GM18508 (cell line): ENCODE measurements around the gene DOK7.

Experiments used
- ATAC-seq: cut with Tn5 transposase; IDR thresholded peaks from one replicate; pipeline ENCODE4 v1.9.1; 2021; ENCODE audit warnings: moderate number of reproducible peaks; ENCODE audit not compliant: insufficient read depth, unreplicated experiment

Gene DOK7

GRCh38 chr4:3427134-3427476 is 36.0 kb upstream of the DOK7 start:
- no peak for ATAC-seq

DNA sequence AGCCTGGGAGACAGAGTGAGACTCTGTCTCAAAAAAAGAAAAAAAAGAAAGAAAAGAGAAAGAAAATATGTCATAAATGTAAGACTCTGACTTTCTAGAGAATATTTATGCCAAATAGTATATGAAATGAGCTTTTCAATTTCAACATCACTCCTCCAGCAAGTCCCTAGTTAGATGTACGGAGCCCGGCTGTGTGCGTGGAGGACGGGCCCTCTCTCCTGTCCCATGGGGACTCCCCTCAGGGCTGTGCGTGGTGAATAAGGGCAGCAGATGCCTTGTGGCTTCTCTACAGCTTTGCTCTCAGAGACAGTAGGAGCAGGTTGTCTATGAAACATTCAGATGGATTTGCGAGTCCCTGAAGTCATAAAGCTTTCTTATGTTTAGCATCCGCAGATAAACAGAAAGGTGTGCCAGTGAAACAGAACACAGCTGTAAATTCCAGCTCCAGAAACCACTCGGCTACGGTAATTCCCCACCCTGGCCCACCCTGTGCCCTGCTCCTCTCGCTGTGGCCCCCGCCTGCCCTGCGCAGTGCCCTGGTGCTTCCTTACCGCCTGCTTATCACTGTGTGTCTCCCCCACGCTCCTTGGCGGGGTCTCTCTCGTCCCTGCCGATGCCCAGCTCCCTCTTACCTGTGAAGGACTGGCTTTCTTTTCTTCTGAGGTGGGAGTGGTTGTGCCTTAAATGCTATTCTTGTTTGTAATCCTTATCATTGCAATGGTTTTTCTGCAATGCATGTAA is 35.2 kb upstream of the DOK7 start:
- no peak for ATAC-seq

DNA sequence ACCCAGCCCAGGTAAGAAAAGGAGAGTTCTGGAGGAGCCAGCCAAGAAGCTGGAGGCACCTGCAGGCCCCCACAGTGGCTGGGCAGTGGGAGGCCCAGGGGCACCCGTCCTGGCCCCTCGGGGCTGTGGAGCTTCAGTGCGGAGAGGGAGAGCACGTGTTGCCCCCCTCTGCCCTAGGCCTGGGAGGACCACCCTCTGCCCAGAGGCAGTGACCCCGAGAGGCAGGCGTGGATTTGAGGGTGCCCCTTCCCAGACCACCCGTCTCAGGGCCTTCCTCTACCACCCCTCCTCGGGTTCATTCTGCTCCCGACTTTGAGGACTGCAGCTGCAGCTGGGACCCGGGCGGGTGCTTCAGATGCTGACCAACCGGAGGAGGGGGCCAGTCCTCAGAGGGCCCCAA is 33.5 kb upstream of the DOK7 start:
- ATAC-seq: no peak

DNA sequence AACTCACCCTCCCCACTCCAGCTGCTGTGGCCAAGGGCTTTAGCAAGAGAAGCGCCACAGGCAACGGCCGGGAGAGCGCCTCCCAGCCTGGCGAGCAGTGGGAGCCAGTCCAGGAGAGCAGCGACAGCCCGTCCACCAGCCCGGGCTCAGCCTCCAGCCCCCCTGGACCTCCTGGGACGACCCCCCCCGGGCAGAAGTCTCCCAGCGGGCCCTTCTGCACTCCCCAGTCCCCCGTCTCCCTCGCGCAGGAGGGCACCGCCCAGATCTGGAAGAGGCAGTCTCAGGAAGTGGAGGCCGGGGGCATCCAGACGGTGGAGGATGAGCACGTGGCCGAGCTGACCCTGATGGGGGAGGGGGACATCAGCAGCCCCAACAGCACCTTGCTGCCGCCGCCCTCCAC is 32.6 kb upstream of the DOK7 start:
- ATAC-seq: no peak

DNA sequence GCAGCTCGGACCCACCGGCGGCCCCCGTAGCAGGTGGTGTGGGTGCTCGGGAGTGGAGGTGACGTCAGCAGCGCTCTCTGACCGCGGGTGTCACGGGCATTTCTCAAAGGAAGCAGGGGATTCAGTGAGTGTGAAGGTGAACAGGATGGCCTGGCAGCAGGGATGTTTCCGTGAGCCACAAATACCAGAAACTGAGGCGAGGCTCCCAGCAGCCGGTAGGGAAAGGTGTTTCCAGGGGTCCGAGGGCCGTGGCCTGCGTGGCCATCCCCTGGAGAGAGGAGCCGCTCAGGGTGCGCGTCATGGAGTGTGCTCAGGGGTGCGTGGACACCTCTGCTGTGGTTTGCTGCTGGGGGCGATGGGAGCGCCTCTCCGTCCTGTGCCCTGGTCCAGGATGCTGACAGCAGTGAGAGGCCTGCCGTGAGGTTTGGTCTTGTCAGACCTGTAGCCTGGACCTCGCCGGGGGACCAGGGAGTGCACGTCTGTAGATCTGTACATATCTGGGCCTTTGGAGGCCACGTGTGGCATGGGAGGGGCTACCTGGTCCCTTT is 31.6 kb upstream of the DOK7 start:
- ATAC-seq: no peak

DNA sequence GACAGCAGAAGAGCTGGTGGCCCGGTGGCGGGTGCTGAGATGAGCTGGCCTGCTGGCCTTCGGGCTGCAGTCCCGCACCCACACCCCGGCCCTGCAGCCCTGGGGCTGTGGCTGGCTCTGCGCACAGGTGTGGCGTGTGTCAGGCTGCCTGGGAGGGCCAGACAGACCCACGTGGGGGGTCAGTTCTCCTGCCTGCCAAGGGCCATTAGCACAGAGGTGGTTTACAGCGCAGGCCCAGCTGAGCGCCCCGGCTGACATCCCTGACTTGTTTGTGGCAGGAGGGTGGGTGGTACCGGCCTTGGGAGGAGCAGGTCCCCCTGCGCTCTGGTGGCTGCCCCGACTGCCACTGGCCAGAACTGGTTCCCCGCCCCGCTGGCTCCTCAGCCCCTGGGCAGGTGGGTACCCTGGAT is 30.7 kb upstream of the DOK7 start:
- ATAC-seq: no peak

DNA sequence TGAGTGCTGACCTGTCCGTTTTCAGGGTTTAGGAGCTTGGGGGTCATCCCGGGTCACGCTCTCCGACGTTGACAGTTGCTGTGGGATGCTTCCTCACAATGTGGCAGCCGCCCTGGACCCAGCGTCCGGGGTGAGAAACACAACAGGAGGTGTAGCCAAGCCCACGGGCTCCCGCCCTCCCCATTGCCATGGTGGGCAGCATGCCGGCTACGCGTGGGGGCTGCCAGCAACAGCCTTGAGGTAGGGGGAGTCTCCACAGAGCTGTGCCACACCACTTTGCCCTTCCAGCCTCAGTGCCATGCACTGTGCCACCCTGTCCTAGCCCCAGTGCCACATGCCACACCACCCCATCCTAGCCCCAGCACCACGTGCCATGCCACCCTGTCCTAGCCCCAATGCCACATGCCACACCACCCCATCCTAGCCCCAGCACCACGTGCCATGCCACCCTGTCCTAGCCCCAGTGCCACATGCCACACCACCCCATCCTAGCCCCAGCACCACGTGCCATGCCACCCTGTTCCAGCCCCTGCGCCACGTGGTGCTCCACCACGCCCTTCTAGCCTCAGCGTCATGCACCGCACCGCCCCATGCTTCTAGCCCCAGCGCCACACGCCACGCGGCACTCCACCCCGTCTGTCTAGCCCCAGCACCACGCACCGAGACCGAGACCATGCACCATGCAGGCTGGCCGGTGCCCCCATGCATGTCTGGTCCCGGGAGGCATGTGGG is 29.8 kb upstream of the DOK7 start:
- ATAC-seq: no peak

GRCh38 chr4:3434881-3435685 is 28.0 kb upstream of the DOK7 start:
- no peak for ATAC-seq

DNA sequence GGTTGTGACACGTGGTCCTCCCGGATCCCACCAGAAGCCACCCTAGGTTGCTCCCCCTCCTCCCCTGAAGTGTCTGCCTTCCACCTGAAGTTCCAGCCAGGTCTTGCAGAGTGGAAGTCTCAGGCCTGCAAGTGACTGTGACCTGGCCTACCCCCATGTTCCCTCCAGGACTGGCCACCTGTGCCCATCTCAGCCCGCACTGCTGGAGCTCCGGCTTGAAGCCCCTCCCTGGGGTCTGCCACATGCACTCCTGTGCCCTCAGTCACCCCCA is 27.5 kb upstream of the DOK7 start:
- no peak for ATAC-seq

DNA sequence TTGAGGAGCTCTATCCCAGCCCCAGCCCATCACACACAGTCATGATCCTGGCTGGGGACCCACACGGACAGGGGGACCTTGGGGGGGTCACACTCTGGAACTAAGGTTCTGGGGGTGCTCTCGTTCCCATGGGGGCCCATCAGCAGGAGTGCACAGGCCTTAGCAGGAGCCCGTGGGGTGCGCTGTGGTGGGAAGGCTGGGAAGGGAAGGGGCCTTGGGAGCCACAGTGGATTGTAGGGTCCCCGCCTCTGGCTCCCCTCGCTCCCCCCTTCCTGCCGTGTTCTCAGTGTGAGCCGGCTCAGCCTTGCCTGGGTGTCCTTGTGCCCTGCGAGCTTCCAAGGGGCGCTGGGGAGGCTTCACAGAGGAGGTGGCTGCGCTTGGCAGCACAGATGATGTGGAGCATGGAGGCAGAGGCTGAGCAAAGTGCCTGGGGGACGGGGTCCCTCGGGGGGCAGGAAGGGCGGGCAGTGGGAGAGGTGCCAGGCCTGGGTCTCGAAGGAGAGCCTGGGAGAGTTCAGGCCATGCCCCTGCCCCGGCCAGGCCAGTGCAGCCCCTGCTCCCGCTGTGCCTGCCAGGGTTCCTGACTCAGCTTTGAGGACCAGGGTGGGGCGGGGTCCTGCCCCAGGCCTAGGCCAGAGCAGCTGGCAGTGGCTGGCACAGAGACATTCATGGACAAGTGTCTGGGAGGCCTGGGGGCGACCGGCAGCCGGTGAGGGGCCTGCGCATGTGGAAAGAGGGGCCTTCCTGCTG is 26.9 kb upstream of the DOK7 start:
- ATAC-seq: no peak

GRCh38 chr4:3436798-3437581 is 26.1 kb upstream of the DOK7 start:
- no peak for ATAC-seq

DNA sequence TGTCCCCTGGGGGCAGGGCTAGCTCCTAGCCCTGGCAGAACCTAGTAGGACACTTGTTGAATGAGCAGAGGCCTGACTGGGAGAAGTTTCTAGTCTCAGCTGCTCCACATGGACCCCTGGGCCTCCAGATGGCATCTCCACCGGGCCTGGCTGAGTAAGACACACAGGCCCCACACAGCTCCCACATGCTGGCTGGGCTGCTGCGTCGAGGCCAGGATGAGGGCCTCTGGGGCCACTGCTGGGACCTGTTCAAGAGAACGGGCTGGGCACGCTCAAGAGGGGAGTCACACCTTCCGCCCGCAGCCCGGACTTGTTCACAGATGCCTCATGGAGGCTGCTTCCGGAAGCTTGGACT is 25.5 kb upstream of the DOK7 start:
- no peak for ATAC-seq

GRCh38 chr4:3437998-3438846 is 24.9 kb upstream of the DOK7 start:
- no peak for ATAC-seq

DNA sequence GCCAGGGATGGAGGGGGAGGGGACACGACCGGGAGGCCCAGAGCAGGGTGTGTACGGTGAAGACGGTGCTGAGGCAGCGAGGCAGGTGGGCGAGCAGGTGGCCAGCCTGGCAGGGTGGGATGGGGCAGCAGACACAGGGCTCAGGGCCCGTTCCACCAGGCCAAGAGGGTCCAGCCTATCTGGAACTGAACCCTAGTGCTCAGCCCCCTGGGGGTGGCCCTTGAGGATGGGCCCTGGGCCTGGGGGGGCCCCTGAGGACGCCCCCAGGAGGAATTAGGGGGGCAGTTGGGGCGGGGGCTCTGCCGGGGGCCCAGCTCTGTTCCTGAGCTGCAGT is 24.3 kb upstream of the DOK7 start:
- ATAC-seq: no peak

DNA sequence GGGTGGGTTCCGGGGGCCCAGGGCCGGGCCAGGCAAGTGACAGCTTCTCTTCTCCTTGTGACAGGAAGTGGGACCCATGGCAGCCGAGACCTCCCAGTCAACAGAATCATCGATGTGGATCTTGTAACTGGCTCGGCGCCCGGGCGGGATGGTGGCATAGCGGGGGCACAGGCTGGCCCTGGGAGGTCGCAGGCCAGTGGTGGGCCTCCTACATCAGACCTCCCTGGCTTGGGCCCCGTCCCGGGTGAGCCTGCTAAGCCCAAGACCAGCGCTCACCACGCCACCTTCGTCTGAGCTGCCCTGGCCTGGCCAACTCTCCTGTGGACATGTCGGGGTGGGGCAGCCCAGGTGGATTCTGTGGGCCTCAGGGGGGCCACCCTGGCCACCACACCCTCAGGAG is 23.7 kb upstream of the DOK7 start:
- ATAC-seq: no peak

- ATAC-seq: no peak
Measured at GRCh38 chr4:3440011-3440410, 23.1 kb upstream of the DOK7 start.

DNA sequence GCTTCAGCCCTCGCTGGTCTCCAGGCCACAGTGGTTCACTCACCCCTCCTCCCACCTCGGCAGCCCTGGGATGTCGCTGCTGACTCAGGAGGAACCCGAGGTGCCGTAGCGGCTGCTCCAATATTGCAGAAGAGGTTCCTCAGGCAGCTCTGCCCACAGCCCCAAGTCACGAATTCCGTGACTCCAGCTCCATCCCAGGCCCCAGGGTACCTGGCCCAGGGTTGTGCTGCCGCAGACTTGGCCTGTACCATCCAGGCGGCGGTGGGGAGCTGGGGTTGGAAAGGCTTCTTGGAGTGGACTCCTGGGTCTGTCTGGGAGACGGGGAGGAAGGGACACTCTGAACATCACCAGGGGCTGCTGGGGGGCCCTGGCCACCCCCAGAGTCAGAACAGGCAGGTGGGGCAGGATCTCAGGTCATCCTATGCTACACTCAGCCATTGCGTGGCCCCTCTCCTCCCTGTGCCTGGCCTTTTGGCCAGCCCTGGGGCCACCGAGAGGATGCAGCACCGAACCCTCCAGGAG is 22.1 kb upstream of the DOK7 start:
- no peak for ATAC-seq

DNA sequence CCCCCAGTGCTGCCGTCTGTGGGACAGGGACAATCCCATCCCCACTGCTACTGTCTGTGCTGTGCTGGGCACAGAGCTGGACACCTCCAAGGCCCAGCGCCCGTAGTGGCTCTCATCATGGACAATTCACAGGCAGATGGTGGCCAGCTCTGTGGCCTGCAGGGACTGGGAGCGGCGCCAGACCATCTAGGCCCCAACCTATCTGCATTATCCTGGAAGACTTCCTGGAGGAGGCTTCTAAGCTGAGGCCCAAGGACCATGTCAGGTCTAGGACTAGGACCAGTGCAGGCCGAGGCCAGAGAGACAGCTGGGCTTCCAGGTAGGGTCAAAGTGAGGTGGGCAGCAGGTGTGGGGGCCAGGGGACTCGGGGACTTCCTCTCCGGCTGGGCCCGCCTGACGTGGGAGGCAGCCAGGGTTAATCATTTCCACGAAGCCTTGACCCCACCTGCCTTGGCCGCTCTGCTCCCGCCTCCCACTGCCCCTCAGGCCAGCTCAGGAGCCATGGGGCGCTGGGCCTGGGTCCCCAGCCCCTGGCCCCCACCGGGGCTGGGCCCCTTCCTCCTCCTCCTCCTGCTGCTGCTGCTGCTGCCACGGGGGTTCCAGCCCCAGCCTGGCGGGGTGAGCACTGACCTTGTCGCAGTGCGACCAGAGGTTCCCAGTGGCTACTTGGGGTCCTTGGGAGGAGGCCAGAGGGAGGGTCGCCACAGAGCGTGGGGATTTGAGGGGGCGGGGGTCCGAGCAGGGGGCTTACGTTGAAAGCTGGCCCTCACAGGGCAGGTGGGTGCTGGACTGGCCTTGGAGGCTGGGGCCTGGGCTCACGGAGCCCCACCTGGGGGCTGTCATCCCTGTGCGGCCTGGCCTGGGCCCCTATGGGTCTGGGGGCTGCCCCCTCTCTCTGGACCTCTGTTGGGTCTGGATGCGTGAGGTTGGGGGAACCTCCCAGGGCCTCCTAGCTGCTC is 21.3 kb upstream of the DOK7 start, which contains the start of gene HGFAC:
TSS of gene HGFAC (plus strand) at position 468 of the 959 bp plus-strand sequence. CDS start at position 502, 34 bp downstream.
- ATAC-seq: no peak
